A549 treated with CpdA at 1 μM for 4 hours (cell line): ENCODE results near the gene OBSCN. TPM values are rescaled to one million over a fixed set of nuclear protein-coding genes. Genes with fewer than 3 reads are reported as not detected.

ENCODE experiments used
- total RNA-seq: library from RNA; stranded (reverse); fragments of 200-300 nt; extraction: Qiagen RNA extraction; gene quantifications from 5 replicates; pipeline ENCODE4 v1.2.3, GENCODE V29; 2022; ENCODE audit warnings: low read depth

OBSCN gene, protein sequence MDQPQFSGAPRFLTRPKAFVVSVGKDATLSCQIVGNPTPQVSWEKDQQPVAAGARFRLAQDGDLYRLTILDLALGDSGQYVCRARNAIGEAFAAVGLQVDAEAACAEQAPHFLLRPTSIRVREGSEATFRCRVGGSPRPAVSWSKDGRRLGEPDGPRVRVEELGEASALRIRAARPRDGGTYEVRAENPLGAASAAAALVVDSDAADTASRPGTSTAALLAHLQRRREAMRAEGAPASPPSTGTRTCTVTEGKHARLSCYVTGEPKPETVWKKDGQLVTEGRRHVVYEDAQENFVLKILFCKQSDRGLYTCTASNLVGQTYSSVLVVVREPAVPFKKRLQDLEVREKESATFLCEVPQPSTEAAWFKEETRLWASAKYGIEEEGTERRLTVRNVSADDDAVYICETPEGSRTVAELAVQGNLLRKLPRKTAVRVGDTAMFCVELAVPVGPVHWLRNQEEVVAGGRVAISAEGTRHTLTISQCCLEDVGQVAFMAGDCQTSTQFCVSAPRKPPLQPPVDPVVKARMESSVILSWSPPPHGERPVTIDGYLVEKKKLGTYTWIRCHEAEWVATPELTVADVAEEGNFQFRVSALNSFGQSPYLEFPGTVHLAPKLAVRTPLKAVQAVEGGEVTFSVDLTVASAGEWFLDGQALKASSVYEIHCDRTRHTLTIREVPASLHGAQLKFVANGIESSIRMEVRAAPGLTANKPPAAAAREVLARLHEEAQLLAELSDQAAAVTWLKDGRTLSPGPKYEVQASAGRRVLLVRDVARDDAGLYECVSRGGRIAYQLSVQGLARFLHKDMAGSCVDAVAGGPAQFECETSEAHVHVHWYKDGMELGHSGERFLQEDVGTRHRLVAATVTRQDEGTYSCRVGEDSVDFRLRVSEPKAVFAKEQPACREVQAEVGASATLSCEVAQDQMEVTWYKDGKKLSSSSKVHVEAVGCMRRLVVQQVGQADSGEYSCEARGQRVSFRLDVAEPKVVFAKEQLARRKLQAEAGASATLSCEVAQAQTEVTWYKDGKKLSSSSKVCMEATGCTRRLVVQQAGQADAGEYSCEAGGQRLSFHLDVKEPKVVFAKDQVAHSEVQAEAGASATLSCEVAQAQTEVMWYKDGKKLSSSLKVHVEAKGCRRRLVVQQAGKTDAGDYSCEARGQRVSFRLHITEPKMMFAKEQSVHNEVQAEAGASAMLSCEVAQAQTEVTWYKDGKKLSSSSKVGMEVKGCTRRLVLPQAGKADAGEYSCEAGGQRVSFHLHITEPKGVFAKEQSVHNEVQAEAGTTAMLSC (N-terminal part only)
- total RNA-seq: 5.1 to 6.3 TPM (median 5.8 TPM) in 5 replicates

DNA sequence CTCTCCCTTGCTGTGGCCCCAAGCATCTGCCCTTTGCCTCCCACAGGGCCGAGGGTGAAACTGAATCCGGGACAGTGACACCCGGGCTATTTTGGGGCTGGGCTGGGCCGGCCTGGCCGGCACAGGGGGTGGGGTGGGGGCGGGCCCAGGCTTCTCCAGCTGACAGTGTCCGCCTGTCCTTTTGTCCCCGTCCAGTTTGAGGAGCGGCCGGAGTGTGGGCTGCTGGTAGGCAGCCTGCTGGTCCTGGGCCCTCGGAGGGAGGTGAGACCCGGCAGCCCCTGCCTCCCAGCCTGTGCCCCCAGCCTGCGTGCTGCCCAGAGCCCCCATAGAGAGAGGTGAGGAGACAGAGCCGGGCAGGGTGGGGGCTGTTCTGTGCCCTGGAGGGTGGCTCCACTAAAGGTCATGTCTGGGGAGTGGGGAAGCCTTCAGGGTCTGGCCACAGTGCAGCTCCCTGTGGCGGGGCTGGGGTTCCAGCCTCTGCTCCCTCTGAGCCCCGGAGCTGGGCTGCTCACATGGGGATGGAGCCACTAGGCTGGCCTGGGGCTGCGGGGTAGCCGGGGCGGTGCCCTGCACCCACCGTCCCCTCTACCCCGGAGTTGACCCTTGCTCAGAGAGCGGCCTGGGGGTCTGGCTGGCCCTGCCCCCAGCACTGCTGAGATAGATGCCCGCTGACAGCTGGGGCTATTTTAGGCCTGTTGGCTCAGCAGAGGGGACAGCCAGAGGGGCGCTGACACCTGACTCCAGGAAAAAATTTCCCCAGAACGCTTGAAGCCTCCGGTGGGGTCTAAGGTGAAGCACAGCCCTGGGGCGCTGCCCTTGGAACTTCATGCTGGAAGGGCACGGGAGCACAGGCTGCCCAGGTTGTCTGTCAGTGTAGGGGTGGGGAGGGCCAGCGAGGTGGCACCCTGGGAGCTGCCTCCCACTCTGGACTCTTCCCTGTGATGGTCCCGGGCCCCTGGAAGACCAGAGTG lies at the start of gene OBSCN:
Gene OBSCN (plus strand): TSS at position 194 of the 971 bp plus-strand sequence. CDS start 3,740 bp downstream, outside the sequence.

DNA sequence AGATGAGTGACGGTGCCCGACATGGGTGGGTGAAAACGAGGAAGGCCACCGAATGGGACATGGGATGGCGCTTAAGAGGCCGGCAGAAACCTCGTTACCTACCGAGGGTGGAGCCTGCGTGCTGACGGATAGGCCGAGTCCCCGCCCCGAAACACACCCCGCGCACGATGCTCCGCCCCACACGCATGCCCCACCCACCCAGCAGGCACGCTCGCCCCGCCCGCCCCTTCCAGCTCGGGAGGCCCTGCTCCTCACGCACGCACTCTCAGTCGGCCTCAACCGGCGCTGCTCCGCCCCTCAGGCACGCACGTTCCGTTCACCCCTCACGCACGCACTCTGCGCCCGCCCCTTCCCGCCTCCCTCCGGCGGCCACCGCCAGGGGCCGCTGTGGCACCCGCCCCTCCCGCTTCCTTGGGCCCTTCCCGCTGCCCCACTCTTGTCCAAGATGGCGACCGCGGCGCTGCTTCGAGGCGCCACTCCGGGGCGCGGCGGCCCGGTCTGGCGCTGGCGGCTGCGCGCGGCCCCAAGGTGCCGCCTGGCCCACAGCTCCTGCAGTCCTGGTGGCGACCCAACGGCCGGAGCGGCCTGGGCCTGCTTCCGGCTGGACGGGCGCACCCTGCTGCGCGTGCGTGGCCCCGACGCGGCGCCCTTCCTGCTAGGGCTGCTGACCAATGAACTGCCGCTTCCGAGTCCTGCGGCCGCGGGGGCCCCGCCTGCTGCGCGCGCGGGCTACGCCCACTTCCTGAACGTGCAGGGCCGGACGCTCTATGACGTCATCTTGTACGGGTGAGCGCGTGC lies 42.3 kb upstream of the OBSCN start, which contains the start of gene IBA57:
Gene IBA57 (plus strand): TSS at position 433 of the 798 bp plus-strand sequence. CDS start 13 bp downstream, at position 446.

DNA sequence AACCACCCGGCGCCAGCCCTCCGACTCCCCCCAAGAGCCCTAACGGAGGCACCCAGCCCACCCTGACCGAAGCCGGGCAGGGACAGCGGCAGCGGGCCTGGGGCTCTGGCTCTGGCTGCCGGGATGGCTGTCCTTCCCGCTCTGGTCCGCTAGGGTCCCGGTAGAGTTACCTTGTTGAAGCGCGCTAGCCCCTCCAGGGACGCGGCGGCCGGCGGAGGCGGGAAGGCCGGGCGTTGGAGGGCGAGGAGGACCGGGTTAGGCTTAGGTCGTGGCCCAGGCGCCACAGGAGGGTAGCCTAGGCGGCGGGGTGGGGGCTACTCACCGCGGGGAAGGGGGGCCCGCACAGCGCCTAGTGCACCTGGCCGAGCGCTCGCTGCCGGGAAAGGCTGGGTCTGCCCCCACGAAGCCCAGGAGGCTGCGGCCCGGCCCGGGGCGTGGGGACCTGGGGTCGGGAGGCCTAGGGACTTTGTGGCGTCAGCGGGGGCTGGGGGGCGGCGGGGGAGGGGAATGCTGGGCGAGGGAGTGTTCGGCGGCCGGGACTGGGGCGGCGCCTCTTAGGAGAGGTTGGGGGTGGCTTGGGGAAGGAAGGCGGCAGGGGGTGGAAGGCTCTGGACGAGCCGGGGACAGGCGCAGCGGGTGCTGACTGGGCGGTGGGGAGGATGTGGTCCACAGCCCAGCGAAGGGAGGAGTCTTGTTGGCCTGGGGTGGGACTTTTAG lies 208.5 kb downstream of the OBSCN start, which contains the start of gene TRIM17:
Gene TRIM17 (minus strand): TSS at position 645 of the 717 bp plus-strand sequence. CDS start 1,789 bp downstream, outside the sequence.

Other genes starting within 250 kb of the OBSCN start
- 0.02 to 0.06 TPM (median 0.05 TPM) in 3 of 5 replicates, not detected in the others for gene WNT3A, start 201.0 kb upstream of the OBSCN start, total RNA-seq
- 380 to 467 TPM (median 447 TPM) in 5 replicates for gene ARF1, start 125.3 kb upstream of the OBSCN start, total RNA-seq
- 27.8 to 36.9 TPM (median 35.9 TPM) in 5 replicates for gene C1orf35, start 104.7 kb upstream of the OBSCN start, total RNA-seq
- 79.8 to 96.2 TPM (median 84.6 TPM) in 5 replicates for gene MRPL55, start 98.7 kb upstream of the OBSCN start, total RNA-seq
- gene GUK1, start 67.8 kb upstream of the OBSCN start, total RNA-seq: 113 to 153 TPM (median 143 TPM) in 5 replicates
- 0.31 to 0.56 TPM (median 0.45 TPM) in 5 replicates for gene GJC2, start 58.1 kb upstream of the OBSCN start, total RNA-seq
- gene IBA57, start 42.2 kb upstream of the OBSCN start, total RNA-seq: 2.6 to 7.4 TPM (median 5.8 TPM) in 5 replicates
- 30.5 to 39.6 TPM (median 36.6 TPM) in 5 replicates for gene TRIM11, start 198.8 kb downstream of the OBSCN start, total RNA-seq
- gene TRIM17, start 208.8 kb downstream of the OBSCN start, total RNA-seq: not detected in 5 replicates